Nephron progenitor cell (in vitro differentiated cells): Measurements from ENCODE around the gene RBSN.

Experiments
- DNase-seq: peaks from one replicate; pipeline ENCODE4 v3.0.0; 2021
- H3K27ac Mint-ChIP-seq: 2 replicates; pipeline ENCODE4 v1.8.0; 2021; ENCODE audit warnings: mild to moderate bottlenecking, moderate library complexity, mixed read lengths
- H3K27me3 Mint-ChIP-seq: 2 replicates; pipeline ENCODE4 v1.8.0; 2021; ENCODE audit warnings: mild to moderate bottlenecking, low read depth, mixed read lengths; ENCODE audit not compliant: poor library complexity
- H3K36me3 Mint-ChIP-seq: 2 replicates; pipeline ENCODE4 v1.8.0; 2021; ENCODE audit warnings: low read depth, mixed read lengths
- H3K4me1 Mint-ChIP-seq: 2 replicates; pipeline ENCODE4 v1.8.0; 2021; ENCODE audit warnings: mixed read lengths
- H3K4me3 Mint-ChIP-seq: 2 replicates; pipeline ENCODE4 v1.8.0; 2021; ENCODE audit warnings: mild to moderate bottlenecking, moderate library complexity, mixed read lengths
- H3K9me3 Mint-ChIP-seq: 2 replicates; pipeline ENCODE4 v1.8.0; 2021; ENCODE audit warnings: mild to moderate bottlenecking, moderate library complexity, mixed read lengths
- TF ChIP-seq, protein P1 (sequence below): fragments of 200-600 bp; sonication (generic); IDR thresholded peaks from 2 replicates; pipeline ENCODE4 v1.5.0; 2021; ENCODE audit warnings: antibody characterized with exemption

The RBSN gene

DNA sequence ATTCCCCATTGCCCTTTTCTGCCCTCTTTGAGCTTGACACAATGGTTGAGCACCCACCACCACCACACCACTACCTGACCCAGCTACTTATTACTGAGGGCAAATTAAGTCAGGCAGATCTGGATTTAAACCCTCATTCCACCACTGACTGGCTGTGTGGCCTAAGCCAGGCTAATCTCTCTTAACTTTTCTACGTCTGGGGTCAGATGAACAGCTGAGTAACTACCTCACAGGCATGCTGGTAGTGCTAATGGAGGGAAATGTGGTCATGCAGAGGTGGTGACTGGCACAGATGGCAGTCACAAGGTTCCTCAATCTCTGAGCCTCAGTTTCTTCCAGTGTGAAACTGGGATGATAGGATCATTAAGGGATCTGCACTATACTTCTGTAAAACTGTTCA, 29.5 kb downstream of the RBSN start:
- H3K4me3 Mint-ChIP-seq = no peak overlapping the region
- H3K27ac Mint-ChIP-seq = no peak overlapping the region
- no peak for DNase-seq
- peaks cover 14% of the 10 kb centered on the region for H3K4me1 Mint-ChIP-seq
- H3K9me3 Mint-ChIP-seq = no peaks in the 10 kb centered on the region
- H3K36me3 Mint-ChIP-seq = peaks cover 33% of the 10 kb centered on the region
- no peaks in the 10 kb centered on the region for H3K27me3 Mint-ChIP-seq
- TF ChIP-seq, protein P1, sequence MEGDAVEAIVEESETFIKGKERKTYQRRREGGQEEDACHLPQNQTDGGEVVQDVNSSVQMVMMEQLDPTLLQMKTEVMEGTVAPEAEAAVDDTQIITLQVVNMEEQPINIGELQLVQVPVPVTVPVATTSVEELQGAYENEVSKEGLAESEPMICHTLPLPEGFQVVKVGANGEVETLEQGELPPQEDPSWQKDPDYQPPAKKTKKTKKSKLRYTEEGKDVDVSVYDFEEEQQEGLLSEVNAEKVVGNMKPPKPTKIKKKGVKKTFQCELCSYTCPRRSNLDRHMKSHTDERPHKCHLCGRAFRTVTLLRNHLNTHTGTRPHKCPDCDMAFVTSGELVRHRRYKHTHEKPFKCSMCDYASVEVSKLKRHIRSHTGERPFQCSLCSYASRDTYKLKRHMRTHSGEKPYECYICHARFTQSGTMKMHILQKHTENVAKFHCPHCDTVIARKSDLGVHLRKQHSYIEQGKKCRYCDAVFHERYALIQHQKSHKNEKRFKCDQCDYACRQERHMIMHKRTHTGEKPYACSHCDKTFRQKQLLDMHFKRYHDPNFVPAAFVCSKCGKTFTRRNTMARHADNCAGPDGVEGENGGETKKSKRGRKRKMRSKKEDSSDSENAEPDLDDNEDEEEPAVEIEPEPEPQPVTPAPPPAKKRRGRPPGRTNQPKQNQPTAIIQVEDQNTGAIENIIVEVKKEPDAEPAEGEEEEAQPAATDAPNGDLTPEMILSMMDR = no peak

GRCh38 chr3:15066467-15066866, 32.5 kb downstream of the RBSN start:
- H3K27me3 Mint-ChIP-seq = no peaks in the 10 kb centered on the region
- H3K4me1 Mint-ChIP-seq = peaks cover 29% of the 10 kb centered on the region
- peaks cover 9% of the 10 kb centered on the region for H3K9me3 Mint-ChIP-seq
- H3K27ac Mint-ChIP-seq = no peak overlapping the region
- peaks cover 35% of the 10 kb centered on the region for H3K36me3 Mint-ChIP-seq
- H3K4me3 Mint-ChIP-seq = peak overlapping the region; percentile 34
- TF ChIP-seq, protein P1 = no peak
- no peak for DNase-seq

DNA sequence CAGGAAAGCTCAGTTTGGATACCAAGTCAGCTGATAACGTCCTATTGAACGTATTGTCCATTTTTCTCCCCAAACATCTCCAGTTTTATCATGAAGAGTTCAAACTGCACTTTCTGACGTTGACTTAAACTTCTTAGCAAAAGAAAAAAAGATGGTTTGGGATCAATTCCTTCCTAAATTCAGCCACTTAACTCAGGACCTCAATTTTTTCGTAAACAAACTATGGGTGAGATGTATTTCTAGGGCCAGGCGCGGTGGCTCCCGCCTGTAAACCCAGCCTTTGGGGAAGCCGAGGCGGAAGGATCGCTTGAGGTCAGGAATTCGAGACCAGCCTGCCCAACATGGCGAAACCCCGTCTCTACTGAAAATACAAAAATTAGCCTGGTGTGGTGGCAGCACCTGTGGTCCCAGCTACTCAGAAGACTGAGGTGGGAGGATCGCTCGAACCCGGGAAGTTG, 33.4 kb downstream of the RBSN start:
- no peak for DNase-seq
- Mint-ChIP-seq H3K27me3 (no peaks in the 10 kb centered on the region), H3K9me3 (peaks cover 14% of the 10 kb centered on the region), H3K36me3 (peaks cover 40% of the 10 kb centered on the region), H3K4me1 (peaks cover 29% of the 10 kb centered on the region), H3K27ac (no peak overlapping the region), H3K4me3 (peak overlapping the region; percentile 94)
- TF ChIP-seq, protein P1 = no peak

DNA sequence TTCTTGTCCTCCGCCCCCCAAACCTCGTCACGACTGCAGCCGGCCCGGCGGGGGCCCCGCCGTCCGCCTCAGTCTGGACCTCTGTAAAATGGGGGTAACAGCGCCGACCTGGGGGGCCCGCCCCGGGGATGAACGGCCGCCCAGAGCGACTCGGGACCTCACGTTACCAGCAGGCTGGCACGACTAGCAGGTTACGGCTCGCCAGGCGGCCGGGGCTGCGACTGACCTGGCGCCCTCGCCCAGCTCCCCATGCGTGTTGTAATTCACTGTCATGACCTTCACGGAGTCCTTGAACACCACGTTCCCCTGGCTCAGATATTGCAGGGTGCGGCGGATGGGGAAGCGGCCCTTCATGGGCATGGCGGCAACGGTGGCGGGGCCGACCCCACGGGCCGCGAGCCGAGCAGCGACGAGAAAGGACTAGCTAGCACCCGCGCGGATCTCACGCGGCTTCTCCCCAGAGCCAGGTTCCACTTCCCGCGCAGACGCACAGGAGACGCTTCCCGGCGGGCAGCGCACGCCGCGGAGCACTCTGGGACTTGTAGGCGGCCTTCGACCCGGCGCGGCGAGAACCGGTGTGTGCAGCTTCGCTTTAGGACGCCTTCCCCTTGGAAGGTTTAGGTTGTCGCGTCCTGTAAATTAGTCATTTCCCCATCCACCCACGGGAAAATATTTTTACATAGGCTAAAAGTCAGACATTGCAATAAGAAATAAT, 34.0 kb downstream of the RBSN start, which contains the start of gene MRPS25:
Gene MRPS25, minus strand, starts transcription at position 481 of the 715 bp plus-strand sequence. Its CDS starts 121 bp downstream, at position 360.
- Mint-ChIP-seq H3K4me1 (peaks cover 29% of the 10 kb centered on the region), H3K9me3 (peaks cover 15% of the 10 kb centered on the region), H3K27me3 (no peaks in the 10 kb centered on the region), H3K4me3 (peak within 1 kb of the TSS; percentile 94), H3K27ac (peak within 1 kb of the TSS; percentile 91), H3K36me3 (peaks cover 42% of the 10 kb centered on the region)
- peak; percentile 88 for DNase-seq
- TF ChIP-seq, protein P1 = no peak

DNA sequence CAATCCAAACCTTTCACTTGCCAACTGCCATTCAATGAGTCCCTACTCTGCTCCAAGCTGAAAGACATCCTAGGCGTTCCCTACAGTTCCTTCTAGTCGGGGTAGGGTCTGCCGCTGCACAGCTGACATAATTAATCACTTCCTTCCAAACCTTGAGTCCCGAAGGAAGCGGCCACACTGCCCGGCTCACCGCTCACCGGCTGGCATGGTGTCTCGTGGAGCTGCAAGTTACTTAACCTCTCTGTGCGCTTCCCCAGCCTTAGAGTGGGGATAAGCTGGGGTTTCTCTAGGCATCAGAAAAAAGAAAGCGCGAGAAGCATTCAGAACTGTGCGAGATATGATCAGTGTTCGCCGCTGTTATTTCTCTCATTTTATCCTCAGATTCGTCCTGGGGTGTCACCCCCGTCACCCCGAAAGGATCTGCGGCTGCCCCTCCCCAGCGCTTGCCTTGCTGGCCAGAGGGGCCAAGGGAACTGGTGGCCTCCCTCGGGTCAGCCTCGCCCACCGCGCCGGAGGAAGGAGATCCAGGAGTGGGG, 34.6 kb downstream of the RBSN start:
- Mint-ChIP-seq H3K4me3 (peak overlapping the region; percentile 94), H3K4me1 (peaks cover 29% of the 10 kb centered on the region), H3K36me3 (peaks cover 48% of the 10 kb centered on the region), H3K9me3 (peaks cover 18% of the 10 kb centered on the region), H3K27me3 (no peaks in the 10 kb centered on the region), H3K27ac (peak overlapping the region; percentile 68)
- peak; percentile 40 for DNase-seq
- TF ChIP-seq, protein P1 = no peak
